SU-DHL-6 (cell line): Measurements from ENCODE around the gene CCNY.

Experiments used
- H2AFZ ChIP-seq: fragments of 200-600 bp; sonication (generic); 2 replicates; pipeline ENCODE4 v1.6.1; 2014; ENCODE audit warnings: low read depth, mild to moderate bottlenecking, moderate library complexity, mixed read lengths, antibody characterized with exemption, low read length; ENCODE audit not compliant: severe bottlenecking
- H3F3A ChIP-seq: fragments of 200-600 bp; shearing (Covaris generic); 2 replicates; pipeline ENCODE4 v1.6.0; 2016; ENCODE audit warnings: antibody characterized with exemption, mild to moderate bottlenecking; ENCODE audit not compliant: insufficient read depth
- H3K27ac ChIP-seq: fragments of 200-600 bp; sonication (generic); 2 replicates; pipeline ENCODE4 v1.5.1; 2016; ENCODE audit warnings: low read depth, mild to moderate bottlenecking, low read length, moderate library complexity, mixed read lengths
- H3K27me3 ChIP-seq: fragments of 200-600 bp; sonication (generic), shearing (Covaris generic); 2 replicates; pipeline ENCODE4 v1.6.0; 2014; ENCODE audit warnings: mild to moderate bottlenecking, low read length
- H3K36me3 ChIP-seq: fragments of 200-600 bp; sonication (generic); 2 replicates; pipeline ENCODE4 v1.6.1; 2014; ENCODE audit warnings: mild to moderate bottlenecking, low read length, mixed read lengths
- H3K4me2 ChIP-seq: fragments of 300-600, 200-600 bp; shearing (Covaris generic), sonication (generic); 2 replicates; pipeline ENCODE4 v1.6.0; 2014; ENCODE audit warnings: low read length, low read depth, mild to moderate bottlenecking; ENCODE audit not compliant: poor library complexity, severe bottlenecking
- H3K4me3 ChIP-seq: fragments of 200-600 bp; sonication (generic); 2 replicates; pipeline ENCODE4 v1.5.1; 2014; ENCODE audit warnings: antibody characterized with exemption, low read length, mild to moderate bottlenecking, mixed read lengths; ENCODE audit not compliant: insufficient read depth, poor library complexity, severe bottlenecking
- H3K79me2 ChIP-seq: fragments of 200-600 bp; sonication (generic); 2 replicates; pipeline ENCODE4 v1.6.1; 2014; ENCODE audit warnings: mild to moderate bottlenecking, low read length, moderate library complexity; ENCODE audit not compliant: insufficient read depth
- H3K9ac ChIP-seq: fragments of 200-600 bp; sonication (generic); 2 replicates; pipeline ENCODE4 v1.7.0; 2014; ENCODE audit warnings: mild to moderate bottlenecking, low read length
- H3K9me2 ChIP-seq: fragments of 200-600 bp; sonication (generic); replicated peaks from 2 replicates; pipeline ENCODE4 v1.6.1; 2014; ENCODE audit warnings: low read length; ENCODE audit not compliant: insufficient read depth
- H3K9me3 ChIP-seq: fragments of 200-600 bp; sonication (generic); 2 replicates; pipeline ENCODE4 v1.6.1; 2014; ENCODE audit warnings: low read length, mixed read lengths; ENCODE audit not compliant: insufficient read depth
- H4K20me1 ChIP-seq: fragments of 200-600 bp; sonication (generic); 2 replicates; pipeline ENCODE4 v1.6.1; 2014; ENCODE audit warnings: low read depth, mild to moderate bottlenecking, antibody characterized with exemption, low read length, moderate library complexity, mixed read lengths
- EZH2phosphoT487 ChIP-seq: fragments of 200-600 bp; sonication (generic), shearing (Covaris generic); conservative IDR thresholded peaks from 2 replicates; pipeline ENCODE4 v1.6.1; 2018; ENCODE audit warnings: mild to moderate bottlenecking, antibody characterized with exemption, low read length, moderate library complexity, mixed read lengths
- TF ChIP-seq, protein P1 (sequence below): fragments of 200-600 bp; sonication (generic); IDR thresholded peaks from one replicate; pipeline ENCODE4 v1.5.1; 2017; ENCODE audit warnings: antibody characterized with exemption, mild to moderate bottlenecking, low read length, moderate library complexity; ENCODE audit not compliant: insufficient read depth, poor library complexity, severe bottlenecking

The CCNY gene

DNA sequence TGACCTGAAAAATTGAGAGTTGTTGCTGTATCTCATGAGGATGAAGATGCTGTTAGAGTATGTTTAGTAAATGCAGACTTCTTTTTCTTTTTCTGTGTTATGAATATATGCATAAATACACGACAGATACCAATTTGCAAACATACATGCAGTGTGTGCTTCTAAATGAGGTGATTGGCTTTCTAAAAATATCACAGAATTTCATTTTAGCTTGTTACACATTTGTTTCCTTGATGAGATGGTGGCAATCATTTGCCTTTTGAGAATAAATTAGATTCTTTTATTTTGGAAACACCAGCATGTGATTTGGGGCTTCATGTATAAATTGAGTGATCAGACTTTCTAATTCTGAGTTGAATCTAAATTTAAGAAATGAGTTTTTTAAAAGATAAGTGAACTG is 29.7 kb downstream of the CCNY start:
- Histone ChIP-seq H4K20me1 (peaks cover 46% of the 10 kb centered on the region), H3K9me2 (no peaks in the 10 kb centered on the region), H3K9me3 (no peaks in the 10 kb centered on the region), H3K27me3 (no peaks in the 10 kb centered on the region), H3F3A (no peaks in the 10 kb centered on the region), H3K27ac (no peak overlapping the region), H2AFZ (no peak overlapping the region), H3K36me3 (no peaks in the 10 kb centered on the region), H3K4me3 (no peak overlapping the region), H3K9ac (no peak overlapping the region), H3K4me2 (no peak overlapping the region), H3K79me2 (peaks cover 19% of the 10 kb centered on the region; the same call in 1 of the 2 replicates)
- TF ChIP-seq EZH2phosphoT487 = no peak
- TF ChIP-seq, protein P1, sequence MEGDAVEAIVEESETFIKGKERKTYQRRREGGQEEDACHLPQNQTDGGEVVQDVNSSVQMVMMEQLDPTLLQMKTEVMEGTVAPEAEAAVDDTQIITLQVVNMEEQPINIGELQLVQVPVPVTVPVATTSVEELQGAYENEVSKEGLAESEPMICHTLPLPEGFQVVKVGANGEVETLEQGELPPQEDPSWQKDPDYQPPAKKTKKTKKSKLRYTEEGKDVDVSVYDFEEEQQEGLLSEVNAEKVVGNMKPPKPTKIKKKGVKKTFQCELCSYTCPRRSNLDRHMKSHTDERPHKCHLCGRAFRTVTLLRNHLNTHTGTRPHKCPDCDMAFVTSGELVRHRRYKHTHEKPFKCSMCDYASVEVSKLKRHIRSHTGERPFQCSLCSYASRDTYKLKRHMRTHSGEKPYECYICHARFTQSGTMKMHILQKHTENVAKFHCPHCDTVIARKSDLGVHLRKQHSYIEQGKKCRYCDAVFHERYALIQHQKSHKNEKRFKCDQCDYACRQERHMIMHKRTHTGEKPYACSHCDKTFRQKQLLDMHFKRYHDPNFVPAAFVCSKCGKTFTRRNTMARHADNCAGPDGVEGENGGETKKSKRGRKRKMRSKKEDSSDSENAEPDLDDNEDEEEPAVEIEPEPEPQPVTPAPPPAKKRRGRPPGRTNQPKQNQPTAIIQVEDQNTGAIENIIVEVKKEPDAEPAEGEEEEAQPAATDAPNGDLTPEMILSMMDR = no peak

DNA sequence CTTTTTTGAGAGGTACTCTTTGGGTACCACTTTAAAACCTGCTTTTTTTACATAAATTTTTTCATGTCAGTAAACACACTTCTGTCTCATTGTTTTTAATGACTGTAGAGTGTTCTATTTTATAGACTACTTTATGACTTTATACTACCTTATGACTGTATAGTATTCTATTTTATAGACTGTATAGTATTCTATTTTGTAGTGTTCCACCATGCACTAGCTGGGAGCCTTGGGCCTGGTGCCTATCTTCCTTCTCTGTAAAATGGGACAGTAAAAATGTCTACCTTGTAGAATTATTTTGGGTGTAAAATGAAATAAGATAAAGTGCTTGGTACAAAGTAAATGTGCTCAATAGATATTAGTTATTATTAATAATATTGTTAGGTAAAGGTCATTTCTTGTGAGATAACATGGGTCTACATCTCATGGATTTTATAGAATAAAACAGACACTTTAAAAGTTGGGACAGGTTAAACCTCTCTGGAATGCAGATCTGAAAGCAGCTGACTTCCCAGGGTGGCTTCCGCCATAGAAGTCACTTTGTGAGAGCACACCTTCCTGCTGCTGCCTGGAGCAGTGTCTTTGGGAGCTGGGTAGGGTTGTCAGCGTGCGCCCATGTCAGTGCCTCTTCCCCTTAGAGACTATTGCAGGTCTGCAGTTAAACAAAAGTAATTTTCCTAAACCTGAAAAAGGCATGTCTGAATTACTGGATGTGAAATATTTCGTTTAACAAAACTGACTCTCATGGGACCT is 31.0 kb downstream of the CCNY start:
- Histone ChIP-seq H2AFZ (no peak overlapping the region), H3K4me3 (no peak overlapping the region), H3K4me2 (no peak overlapping the region), H3K79me2 (peaks cover 19% of the 10 kb centered on the region; the same call in 1 of the 2 replicates), H3K27ac (no peak overlapping the region), H4K20me1 (peaks cover 41% of the 10 kb centered on the region), H3K27me3 (no peaks in the 10 kb centered on the region), H3K9ac (no peak overlapping the region), H3K36me3 (no peaks in the 10 kb centered on the region), H3K9me2 (no peaks in the 10 kb centered on the region), H3F3A (no peaks in the 10 kb centered on the region), H3K9me3 (no peaks in the 10 kb centered on the region)
- no peak for TF ChIP-seq EZH2phosphoT487
- TF ChIP-seq, protein P1 = no peak

DNA sequence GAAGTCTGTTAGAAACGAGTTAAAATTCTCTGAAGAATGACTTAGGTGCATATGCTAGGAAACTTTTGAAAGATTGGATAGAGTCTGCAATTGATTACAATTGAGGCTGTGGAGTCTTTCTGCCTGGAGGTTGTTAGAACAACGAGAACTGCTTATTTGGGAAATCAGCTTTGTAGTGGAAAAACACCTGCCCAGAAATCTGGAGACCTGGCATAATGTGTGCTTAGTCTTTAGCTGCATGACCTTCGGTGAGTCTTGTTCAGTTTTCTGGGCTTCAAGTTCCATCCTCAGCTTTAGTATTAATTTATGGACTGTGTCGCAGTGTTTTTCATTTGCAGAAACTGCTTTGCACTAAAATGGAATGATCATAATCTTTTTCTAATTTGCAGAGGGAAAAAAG is 31.7 kb downstream of the CCNY start:
- H3K4me3 ChIP-seq = no peak overlapping the region
- H3K9me3 ChIP-seq = no peaks in the 10 kb centered on the region
- peaks cover 44% of the 10 kb centered on the region for H4K20me1 ChIP-seq
- H3K4me2 ChIP-seq = no peak overlapping the region
- H3K79me2 ChIP-seq = peaks cover 19% of the 10 kb centered on the region; the same call in 1 of the 2 replicates
- no peaks in the 10 kb centered on the region for H3K27me3 ChIP-seq
- H3K9ac ChIP-seq = no peak overlapping the region
- no peak for TF ChIP-seq EZH2phosphoT487
- H3K36me3 ChIP-seq = no peaks in the 10 kb centered on the region
- H3K9me2 ChIP-seq = no peaks in the 10 kb centered on the region
- H3F3A ChIP-seq = no peaks in the 10 kb centered on the region
- no peak overlapping the region for H3K27ac ChIP-seq
- H2AFZ ChIP-seq = no peak overlapping the region

DNA sequence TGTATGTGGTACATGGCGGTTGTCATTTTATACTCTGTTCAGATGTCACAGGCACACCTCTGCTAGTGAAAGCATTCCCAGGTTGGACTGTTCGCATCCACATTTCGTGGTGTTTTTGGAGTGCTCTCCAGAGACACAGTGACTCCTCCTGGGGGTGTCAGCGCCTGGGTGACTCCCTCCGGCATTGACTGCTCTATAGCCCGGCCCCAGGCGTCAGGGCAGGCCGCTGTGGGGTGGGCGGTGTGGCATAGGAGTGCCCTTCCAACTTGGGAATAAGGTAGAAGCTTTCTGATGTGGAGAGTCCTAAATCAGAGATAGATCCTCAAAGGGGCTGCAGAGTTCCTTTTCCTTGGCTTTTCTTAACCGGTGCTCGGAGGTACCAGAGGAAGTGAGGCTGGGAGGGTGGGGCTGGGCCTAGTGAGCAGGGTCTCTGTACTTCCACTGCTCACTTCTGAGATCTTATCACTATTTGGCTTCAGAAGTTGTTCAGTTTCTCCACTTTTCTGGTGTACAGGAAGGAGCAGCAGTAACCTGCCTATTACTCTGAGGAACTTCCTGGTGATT is 32.3 kb downstream of the CCNY start:
- Histone ChIP-seq H3K36me3 (no peaks in the 10 kb centered on the region), H3K9me3 (no peaks in the 10 kb centered on the region), H3K9ac (no peak overlapping the region), H3K27me3 (no peaks in the 10 kb centered on the region), H4K20me1 (peaks cover 42% of the 10 kb centered on the region), H3K4me2 (no peak overlapping the region), H3K9me2 (no peaks in the 10 kb centered on the region), H2AFZ (no peak overlapping the region), H3K79me2 (peaks cover 19% of the 10 kb centered on the region; the same call in 1 of the 2 replicates), H3K27ac (no peak overlapping the region), H3K4me3 (no peak overlapping the region), H3F3A (no peaks in the 10 kb centered on the region)
- TF ChIP-seq, protein P1 = no peak
- TF ChIP-seq EZH2phosphoT487 = no peak
